ENCODE measurements around the gene BANP.
"Not testable (repeated sequence)": the region's sequence is repeated elsewhere in the genome, so short reads cannot be mapped to it uniquely, and the experiment has no call there.

- TF ChIP-seq SPI1 (IDR thresholded peaks at IDR 0.05; ENCODE audit: low read depth, low read length); POLR2A (IDR thresholded peaks at IDR 0.05; ENCODE audit: low read depth, low read length); POU2F2 (IDR thresholded peaks at IDR 0.05; ENCODE audit: low read depth, low read length); POLR2AphosphoS5 (IDR thresholded peaks at IDR 0.05; ENCODE audit: low read depth, low read length); TAF1 (IDR thresholded peaks at IDR 0.05; ENCODE audit: low read depth, low read length); PAX5 (IDR thresholded peaks at IDR 0.05; ENCODE audit: insufficient read depth, low read length, severe bottlenecking): not testable (repeated sequence)
Measured at GRCh38 chr16:88098731-88099562, 147.7 kb downstream of the BANP start.
